ENCODE measurements around the gene GNAQ. TPM values are rescaled to one million over a fixed set of nuclear protein-coding genes. Genes with fewer than 3 reads are reported as not detected.

Gene GNAQ
- total and polyA plus RNA-seq, 2 of the 4 experiments (the other 2 are of a cell fraction) = 23.1 to 50.7 TPM

GRCh38 chr9:77829420-77829819 lies 202.2 kb downstream of the GNAQ start:
- Histone ChIP-seq H3K27me3 (ENCODE audit: control insufficient read depth, insufficient read depth, low read length) (no peaks in the 10 kb centered on the region), H2AK9ac (replicated peaks; ENCODE audit: low read depth, low read length, poor library complexity) (no peak overlapping the region), H4K8ac (ENCODE audit: low read depth in 2 of 2, low read length in 2 of 2) (no peak overlapping the region), H3K18ac (ENCODE audit: low read depth, low read length) (no peak overlapping the region), H2BK20ac (ENCODE audit: low read depth, low read length) (no peak overlapping the region), H3K23ac (ENCODE audit: low read depth, low read length) (no peak overlapping the region), H4K5ac (ENCODE audit: low read depth, low read length) (no peak overlapping the region), H3K4me2 (ENCODE audit: low read depth, low read length) (no peak overlapping the region), H4K20me1 (ENCODE audit: insufficient read depth, low read length) (peaks cover 3% of the 10 kb centered on the region; the same call in 1 of the 2 replicates), H3K4ac (ENCODE audit: low read depth, low read length) (no peak overlapping the region), H2BK120ac (ENCODE audit: low read depth, low read length) (no peak overlapping the region), H3K56ac (ENCODE audit: extremely low read depth, insufficient read depth, low read length) (no peak overlapping the region), H2BK5ac (ENCODE audit: low read depth, low read length, poor library complexity, severe bottlenecking) (no peak overlapping the region), H4K91ac (ENCODE audit: insufficient read depth, low read depth, low read length) (no peak overlapping the region), H3K4me1 (ENCODE audit: control insufficient read depth, insufficient read depth, low read length) (peaks cover 6% of the 10 kb centered on the region), H3K9ac (ENCODE audit: low read depth, low read length) (no peak overlapping the region), H3K9me3 (ENCODE audit: control insufficient read depth, insufficient read depth, low read length) (no peaks in the 10 kb centered on the region), H3K14ac (replicated peaks; ENCODE audit: low read depth, low read length) (no peak overlapping the region), H2AK5ac (ENCODE audit: low read depth, low read length) (no peak overlapping the region), H3K9me1 (ENCODE audit: insufficient read depth, low read length) (peaks cover 9% of the 10 kb centered on the region), H3K79me1 (ENCODE audit: low read depth in 1 of 2, low read length in 2 of 2) (peaks cover 16 to 39% of the 10 kb centered on the region in 2 experiments), H2BK15ac (ENCODE audit: low read depth, low read length) (no peak overlapping the region), H3K36me3 (ENCODE audit: control insufficient read depth, insufficient read depth, low read length) (peaks cover 2% of the 10 kb centered on the region; the same call in 1 of the 2 replicates), H3K4me3 (ENCODE audit: insufficient read depth, low read depth, low read length) (no peak overlapping the region), H3K27ac (ENCODE audit: insufficient read depth, low read length) (no peak overlapping the region), H2AFZ (replicated peaks; ENCODE audit: low read length, poor library complexity) (no peak overlapping the region)
- no TSS peak for BruUV-seq (replicated peaks)
- POLR2A ChIA-PET (ENCODE audit: unreplicated experiment) = no interaction called here
- TF ChIP-seq CEBPB (IDR thresholded peaks at IDR 0.05; ENCODE audit: low read depth, low read length) (no peak), USF2 (IDR thresholded peaks at IDR 0.05; ENCODE audit: low read depth, low read length) (no peak), CHD1 (IDR thresholded peaks at IDR 0.05; ENCODE audit: low read depth, low read length) (no peak), SMC3 (IDR thresholded peaks at IDR 0.05; ENCODE audit: low read depth, low read length) (no peak), FOS (IDR thresholded peaks at IDR 0.05; ENCODE audit: low read depth, low read length) (no peak), RAD21 (IDR thresholded peaks at IDR 0.05; ENCODE audit: low read length) (no peak), MXI1 (IDR thresholded peaks at IDR 0.05; ENCODE audit: borderline replicate concordance, low read depth, low read length) (no peak), RCOR1 (IDR thresholded peaks at IDR 0.05; ENCODE audit: insufficient replicate concordance, low read length) (no peak), ELK1 (IDR thresholded peaks at IDR 0.05; ENCODE audit: borderline replicate concordance, low read depth, low read length) (no peak), NFE2L2 (IDR thresholded peaks at IDR 0.05; ENCODE audit: low read depth, low read length) (no peak), CTCF (conservative IDR thresholded peaks at IDR 0.05; ENCODE audit: low read depth, low read length) (no peak), POLR2A (IDR thresholded peaks at IDR 0.05; ENCODE audit: low read depth, low read length) (no peak), RFX5 (IDR thresholded peaks at IDR 0.05; ENCODE audit: low read depth, low read length) (no peak)
- CTCF ChIA-PET = interaction anchor here (0.7 to 1.1 kb wide), 2 partner anchors 10 to 1066 kb away, joined by 3 read pairs; no protein-coding TSS in a partner anchor
- no peak for DNase-seq
- ATAC-seq (ENCODE audit: low read depth) = no peak
- dilution Hi-C loops (cut with HindIII; ENCODE audit: low sequenced_read_pairs, unreplicated experiment) (no loop called here), in situ Hi-C loops (cut with MboI; ENCODE audit: low sequenced_read_pairs) (no loop called here), intact Hi-C loops (cut with micrococcal nuclease) (no loop called here)
- no CpG with 5 or more reads among the region's 4 CpGs for WGBS, 2 experiments (ENCODE audit: extremely low coverage in 2 of 2, insufficient read length in 1 of 2)

All from IMR-90 (cell line).